SU-DHL-6 (cell line): ENCODE measurements around the gene FOXN3.

Experiments
- CTCF ChIP-seq: fragments of 200-600 bp; sonication (generic); IDR thresholded peaks from one replicate; pipeline ENCODE4 v1.5.1; 2017; ENCODE audit warnings: antibody characterized with exemption, mild to moderate bottlenecking, low read length, moderate library complexity; ENCODE audit not compliant: insufficient read depth, poor library complexity, severe bottlenecking
- EZH2phosphoT487 ChIP-seq: fragments of 200-600 bp; sonication (generic), shearing (Covaris generic); conservative IDR thresholded peaks from 2 replicates; pipeline ENCODE4 v1.6.1; 2018; ENCODE audit warnings: mild to moderate bottlenecking, antibody characterized with exemption, low read length, moderate library complexity, mixed read lengths

GRCh38 chr14:89399594-89400068 is 17.4 kb downstream of the FOXN3 start:
- TF ChIP-seq EZH2phosphoT487 (no peak), CTCF (no peak)
